Measurements from ENCODE around the gene PLEKHG1. TPM values are rescaled to one million over a fixed set of nuclear protein-coding genes. Genes with fewer than 3 reads are reported as not detected.

The PLEKHG1 gene
- polyA plus RNA-seq, 1 experiment: 0.39 TPM

GRCh38 chr6:150588888-150589499 lies 10.7 kb upstream of the PLEKHG1 start:
- DNase-seq (ENCODE audit: low read depth): no peak
- no peak for TF ChIP-seq CTCF (IDR thresholded peaks at IDR 0.05; ENCODE audit: insufficient read depth, low read depth, low read length)
- H3K4me3 ChIP-seq (ENCODE audit: low read depth, low read length): no peak overlapping the region
- H3K36me3 ChIP-seq (ENCODE audit: control insufficient read depth, insufficient read depth, low read length): no peaks in the 10 kb centered on the region
- ChIA-PET POLR2A (no interaction called here), CTCF (no interaction called here)
- no peaks in the 10 kb centered on the region for H3K27me3 ChIP-seq (ENCODE audit: control insufficient read depth, insufficient read depth, low read length)

DNA sequence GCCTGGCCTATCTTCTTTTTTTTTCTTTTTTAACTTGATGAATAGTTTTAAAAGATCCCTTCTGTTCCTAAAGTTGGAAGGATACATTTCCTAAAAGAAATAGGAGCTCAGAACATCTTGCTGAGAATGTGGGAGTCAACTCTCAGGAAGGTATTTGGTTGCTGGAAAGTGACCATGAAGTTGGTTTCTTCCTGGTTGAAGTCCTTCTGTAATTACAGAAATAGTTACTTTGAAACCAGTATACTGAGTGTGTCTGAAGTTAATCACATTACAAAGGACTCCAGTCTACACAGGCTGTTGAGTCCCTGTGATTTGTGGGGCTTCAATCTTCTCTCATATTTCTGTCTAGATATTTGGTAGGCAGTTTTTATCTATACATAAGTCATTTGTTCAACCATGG lies 9.8 kb upstream of the PLEKHG1 start:
- H3K27me3 ChIP-seq (ENCODE audit: control insufficient read depth, insufficient read depth, low read length): no peaks in the 10 kb centered on the region
- no peak for DNase-seq (ENCODE audit: low read depth)
- no peak for TF ChIP-seq CTCF (IDR thresholded peaks at IDR 0.05; ENCODE audit: insufficient read depth, low read depth, low read length)
- ChIA-PET CTCF (no interaction called here), POLR2A (interaction anchor here (0.5 kb wide), 1 partner anchor 37 kb away, joined by 3 read pairs; no protein-coding TSS in a partner anchor)
- no peak overlapping the region for H3K4me3 ChIP-seq (ENCODE audit: low read depth, low read length)
- no peaks in the 10 kb centered on the region for H3K36me3 ChIP-seq (ENCODE audit: control insufficient read depth, insufficient read depth, low read length)

- CTCF ChIA-PET: no interaction called here
- TF ChIP-seq CTCF (IDR thresholded peaks at IDR 0.05; ENCODE audit: insufficient read depth, low read depth, low read length): no peak
- Histone ChIP-seq H3K4me3 (ENCODE audit: low read depth, low read length) (no peak overlapping the region), H3K36me3 (ENCODE audit: control insufficient read depth, insufficient read depth, low read length) (no peaks in the 10 kb centered on the region), H3K27me3 (ENCODE audit: control insufficient read depth, insufficient read depth, low read length) (no peaks in the 10 kb centered on the region)
- no peak for DNase-seq (ENCODE audit: low read depth)
- POLR2A ChIA-PET: no interaction called here
These were observed 9.2 kb upstream of the PLEKHG1 start for GRCh38 chr6:150590446-150590845.

GRCh38 chr6:150592377-150592995 lies 7.2 kb upstream of the PLEKHG1 start:
- H3K27me3 ChIP-seq (ENCODE audit: control insufficient read depth, insufficient read depth, low read length): no peaks in the 10 kb centered on the region
- DNase-seq (ENCODE audit: low read depth): no peak
- H3K4me3 ChIP-seq (ENCODE audit: low read depth, low read length): no peak overlapping the region
- H3K36me3 ChIP-seq (ENCODE audit: control insufficient read depth, insufficient read depth, low read length): no peaks in the 10 kb centered on the region
- ChIA-PET CTCF (no interaction called here), POLR2A (no interaction called here)
- no peak for TF ChIP-seq CTCF (IDR thresholded peaks at IDR 0.05; ENCODE audit: insufficient read depth, low read depth, low read length)

DNA sequence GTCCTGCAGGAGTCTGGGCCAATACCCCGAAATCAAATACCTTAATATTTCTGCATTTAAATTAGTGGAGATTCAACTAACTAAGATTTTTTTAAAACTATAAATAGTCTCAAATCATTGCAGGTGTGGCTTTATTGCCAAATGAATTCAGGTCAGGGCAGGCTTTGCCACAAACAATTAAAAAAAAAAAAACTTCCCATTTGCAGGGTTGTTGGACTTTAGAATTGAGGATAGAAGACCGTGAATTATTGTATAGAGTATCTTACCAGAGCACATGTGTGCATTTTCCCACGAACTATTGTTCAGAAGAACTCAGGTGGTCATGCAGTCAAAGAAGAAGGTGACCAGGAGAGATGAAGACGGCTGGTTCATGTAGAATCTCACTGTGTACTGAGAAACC lies 6.6 kb upstream of the PLEKHG1 start:
- no peak for TF ChIP-seq CTCF (IDR thresholded peaks at IDR 0.05; ENCODE audit: insufficient read depth, low read depth, low read length)
- ChIA-PET CTCF (no interaction called here), POLR2A (no interaction called here)
- Histone ChIP-seq H3K4me3 (ENCODE audit: low read depth, low read length) (no peak overlapping the region), H3K27me3 (ENCODE audit: control insufficient read depth, insufficient read depth, low read length) (peaks cover 4% of the 10 kb centered on the region), H3K36me3 (ENCODE audit: control insufficient read depth, insufficient read depth, low read length) (no peaks in the 10 kb centered on the region)
- DNase-seq (ENCODE audit: low read depth): no peak
